Endothelial cell of umbilical vein (primary cell): Measurements from ENCODE around the gene RHAG. TPM values are rescaled to one million over a fixed set of nuclear protein-coding genes. Genes with fewer than 3 reads are reported as not detected.

Source experiments
- BruUV-seq: library from RNA; stranded (reverse); fragments of 400-500 nt; replicated peaks from 2 replicates; lab custom pipeline; 2021; lab: Mats Ljungman, UMichigan
- CTCF ChIA-PET: fragments of 300-600, 350-600 bp; sonication (Branson Sonifier 250); formaldehyde crosslinking; loops from one replicate; lab custom pipeline; 2021; ENCODE audit warnings: antibody characterized with exemption, inconsistent platforms; lab: Charles Lee
- POLR2A ChIA-PET: fragments of 300-600, 350-600 bp; sonication (Branson Sonifier 250); formaldehyde crosslinking; loops from one replicate; lab custom pipeline; 2021; ENCODE audit warnings: antibody characterized with exemption, inconsistent platforms; lab: Charles Lee
- DNase-seq: peaks from one replicate; pipeline ENCODE4 v3.0.0-alpha.2; 2011; ENCODE audit warnings: low read depth, low spot score
- FAIRE-seq: peaks from 2 replicates; lab custom pipeline; 2011; peaks lifted over from hg19 to GRCh38; lab: Jason Lieb, UNC
- H2AFZ ChIP-seq: 2 replicates; pipeline ENCODE4 v1.6.0; 2012; ENCODE audit warnings: low read depth, low read length, control low read depth, inconsistent platforms
- H3K27ac ChIP-seq: 2 replicates; pipeline ENCODE4 v1.5.1; 2011; ENCODE audit warnings: low read depth, mild to moderate bottlenecking, control low read depth, low read length, moderate library complexity; ENCODE audit not compliant: insufficient read depth
- H3K27me3 ChIP-seq, 2 experiments: 2 replicates each; pipeline versions ENCODE4 v1.6.0 to v1.6.1; 2011; ENCODE audit warnings: low read length in 2 of 2, mixed read lengths in 1 of 2; ENCODE audit not compliant: control insufficient read depth in 2 of 2, insufficient read depth in 2 of 2
- H3K36me3 ChIP-seq, 2 experiments: 2 replicates in 1 of 2; 3 replicates in 1 of 2; pipeline ENCODE4 v1.5.1; 2011; ENCODE audit warnings: low read length in 2 of 2, mild to moderate bottlenecking in 1 of 2, moderate library complexity in 1 of 2; ENCODE audit not compliant: control insufficient read depth in 2 of 2, insufficient read depth in 2 of 2; ENCODE audit errors: extremely low read depth in 1 of 2
- H3K4me1 ChIP-seq: 3 replicates; pipeline ENCODE4 v1.5.1; 2011; ENCODE audit warnings: mild to moderate bottlenecking, low read length; ENCODE audit not compliant: control insufficient read depth, insufficient read depth; ENCODE audit errors: extremely low read depth
- H3K4me2 ChIP-seq: 2 replicates; pipeline ENCODE4 v1.6.1; 2011; ENCODE audit warnings: low read length, control low read depth, mixed read lengths; ENCODE audit not compliant: insufficient read depth
- H3K4me3 ChIP-seq, 3 experiments: fragments of 200-600 bp in 1 of 3; sonication (generic), shearing (Covaris generic) in 1 of 3; replicated peaks in 1 of 3; 2 replicates each; pipeline ENCODE4 v1.5.1; 2011 to 2016; ENCODE audit warnings: control low read depth in 3 of 3, low read length in 3 of 3, mild to moderate bottlenecking in 2 of 3, inconsistent platforms in 1 of 3, low read depth in 1 of 3, moderate library complexity in 1 of 3; ENCODE audit not compliant: insufficient read depth in 1 of 3
- H3K79me2 ChIP-seq: 2 replicates; pipeline ENCODE4 v1.6.0; 2012; ENCODE audit warnings: low read length, inconsistent platforms; ENCODE audit not compliant: control insufficient read depth, insufficient read depth
- H3K9ac ChIP-seq: replicated peaks from 2 replicates; pipeline ENCODE3; 2011; ENCODE audit warnings: low read length, control low read depth; ENCODE audit not compliant: insufficient read depth; ENCODE audit errors: extremely low read depth
- H3K9me1 ChIP-seq: replicated peaks from 3 replicates; pipeline ENCODE4 v1.6.0; 2011; ENCODE audit warnings: mild to moderate bottlenecking, low read length; ENCODE audit not compliant: control insufficient read depth, insufficient read depth; ENCODE audit errors: extremely low read depth
- H3K9me3 ChIP-seq: replicated peaks from 2 replicates; pipeline ENCODE4 v1.5.1; 2012; ENCODE audit warnings: low read length, inconsistent platforms; ENCODE audit not compliant: control insufficient read depth, insufficient read depth
- H4K20me1 ChIP-seq: replicated peaks from 2 replicates; pipeline ENCODE3; 2011; ENCODE audit warnings: mild to moderate bottlenecking, low read length; ENCODE audit not compliant: control insufficient read depth, insufficient read depth; ENCODE audit errors: extremely low read depth
- EZH2 ChIP-seq: IDR thresholded peaks from 2 replicates; pipeline ENCODE4 v1.6.1; 2012; ENCODE audit warnings: borderline replicate concordance, low read depth, mild to moderate bottlenecking, moderate library complexity, low read length, inconsistent platforms; ENCODE audit not compliant: severe bottlenecking
- FOS ChIP-seq: IDR thresholded peaks from 2 replicates; pipeline ENCODE4 v1.6.1; 2011; ENCODE audit warnings: mild to moderate bottlenecking, low read length, moderate library complexity, borderline replicate concordance; ENCODE audit not compliant: insufficient read depth
- GATA2 ChIP-seq: IDR thresholded peaks from 2 replicates; pipeline ENCODE4 v1.7.0; 2011; ENCODE audit warnings: low read depth, mild to moderate bottlenecking, moderate library complexity, mixed read lengths, low read length; ENCODE audit not compliant: insufficient read length, insufficient read depth
- JUN ChIP-seq: IDR thresholded peaks from 2 replicates; pipeline ENCODE4 v1.6.1; 2011; ENCODE audit warnings: borderline replicate concordance, low read depth; ENCODE audit not compliant: insufficient read length, insufficient read depth
- MAX ChIP-seq: IDR thresholded peaks from 2 replicates; pipeline ENCODE4 v1.6.1; 2011; ENCODE audit not compliant: insufficient read depth, insufficient read length
- MYC ChIP-seq: IDR thresholded peaks from one replicate; pipeline ENCODE4 v1.6.1; 2011; ENCODE audit warnings: mild to moderate bottlenecking, low read depth, low read length
- POLR2A ChIP-seq: IDR thresholded peaks from 2 replicates; pipeline ENCODE4 v1.6.1; 2012; ENCODE audit warnings: low read depth, mild to moderate bottlenecking, control low read depth, low read length
- POLR2AphosphoS5 ChIP-seq: IDR thresholded peaks from 2 replicates; pipeline ENCODE4 v1.6.1; 2012; ENCODE audit warnings: low read depth, mild to moderate bottlenecking, control low read depth, low read length, moderate library complexity; ENCODE audit not compliant: insufficient read depth
- dilution Hi-C: fragments of 300-500 bp; cut with MboI; formaldehyde crosslinking; loops from one replicate; pipeline ENCODE4 v1.15.0; 2019; ENCODE audit warnings: low sequenced_read_pairs; ENCODE audit not compliant: extremely low pct_ligation_motif_present
- intact Hi-C: fragments of 100-400 bp; cut with micrococcal nuclease; formaldehyde crosslinking; loops from one replicate; pipeline ENCODE4 v1.10.0; 2022
- polyA plus RNA-seq, 4 experiments: library from polyadenylated mRNA; depleted of rRNA in 3 of 4; stranded (reverse) in 3 of 4; unstranded in 1 of 4; fragments of >200 nt; gene quantifications; 2 replicates each; pipeline versions ENCODE4 v1.2.1 to v1.2.3, GENCODE V29; 2011 to 2012; ENCODE audit warnings: missing spikeins in 1 of 4
- total RNA-seq: library from RNA; stranded (reverse); gene quantifications from 2 replicates; pipeline ENCODE4 v1.2.3, GENCODE V29; 2021

Gene RHAG
- total and polyA plus RNA-seq, 2 donors (not counting 3 experiments of a cell fraction or from before 2014, with no cell fraction given) = not detected

- dilution Hi-C loops = no loop called here
- no peak for FAIRE-seq
- no peaks in the 10 kb centered on the region for H3K79me2 ChIP-seq
- H3K27ac ChIP-seq = peak overlapping the region; percentile 97
- H3K9ac ChIP-seq = no peak overlapping the region
- no peaks in the 10 kb centered on the region for H3K9me1 ChIP-seq
- no peak for DNase-seq
- no peaks in the 10 kb centered on the region for H3K36me3 ChIP-seq
- H4K20me1 ChIP-seq = no peaks in the 10 kb centered on the region
- H2AFZ ChIP-seq = no peak overlapping the region
- H3K9me3 ChIP-seq = no peaks in the 10 kb centered on the region
- CTCF ChIA-PET = interaction anchor here (2.0 to 17.7 kb wide), 3 partner anchors 11 to 42 kb away, joined by 5 to 205 read pairs (median 22); no protein-coding TSS in a partner anchor
- TF ChIP-seq FOS = no peak
- no peak for TF ChIP-seq POLR2AphosphoS5
- TF ChIP-seq MYC = no peak
- TF ChIP-seq MAX = no peak
- TF ChIP-seq JUN = no peak
- no peak for TF ChIP-seq EZH2
- TF ChIP-seq GATA2 = no peak
- TF ChIP-seq POLR2A = no peak
- POLR2A ChIA-PET = no interaction called here
- no peak overlapping the region for H3K4me2 ChIP-seq
- no peaks in the 10 kb centered on the region for H3K27me3 ChIP-seq
- peaks cover 33% of the 10 kb centered on the region for H3K4me1 ChIP-seq
- intact Hi-C loops = no loop called here
- no peak overlapping the region for H3K4me3 ChIP-seq
- no TSS peak for BruUV-seq
Observed at GRCh38 chr6:49564552-49564951, 72.1 kb downstream of the RHAG start.
